K562 (cell line): ENCODE results near the gene MBOAT2. TPM values are rescaled to one million over a fixed set of nuclear protein-coding genes. Genes with fewer than 3 reads are reported as not detected.

Source experiments
- CEBPG ChIP-seq, 3 experiments: fragments of 200-800 bp in 1 of 3; sonication (Bioruptor generic) in 1 of 3; sonication (generic) in 1 of 3; formaldehyde crosslinking in 1 of 3; IDR thresholded peaks in 2 of 3; conservative IDR thresholded peaks in 1 of 3; 2 replicates each; pipeline versions ENCODE4 v1.6.1 to v1.8.0; 2016 to 2022; ENCODE audit warnings: missing compliant biosample characterization in 2 of 3, missing genetic modification characterization in 2 of 3, mild to moderate bottlenecking in 1 of 3, missing genetic modification reagents in 1 of 3
- DMBX1 ChIP-seq: fragments of 250-450 bp; sonication (Bioruptor Pico); IDR thresholded peaks from 2 replicates; pipeline ENCODE4 v1.8.0; 2022; ENCODE audit warnings: inconsistent platforms, mild to moderate bottlenecking, moderate library complexity, borderline replicate concordance
- HEY1 ChIP-seq: fragments of 250-450 bp; sonication (Bioruptor Pico); IDR thresholded peaks from 2 replicates; pipeline ENCODE4 v1.5.0; 2020; ENCODE audit warnings: mild to moderate bottlenecking, moderate library complexity, borderline replicate concordance
- MYNN ChIP-seq, 2 experiments: sonication (generic); formaldehyde crosslinking in 1 of 2; IDR thresholded peaks; 2 replicates each; pipeline versions ENCODE4 v1.5.0 to v1.6.1; 2016 to 2020; ENCODE audit warnings: antibody characterized with exemption in 1 of 2, missing genetic modification reagents in 1 of 2
- RFX7 ChIP-seq: fragments of 250-450 bp; sonication (Bioruptor Pico); IDR thresholded peaks from 2 replicates; pipeline ENCODE4 v1.5.1; 2021; ENCODE audit warnings: mild to moderate bottlenecking
- TRIM24 ChIP-seq, 2 experiments: fragments of 450-650 bp; IDR thresholded peaks; 2 replicates each; pipeline ENCODE4 v1.6.1; 2016
- ZNF311 ChIP-seq: fragments of 250-450 bp; sonication (Bioruptor Pico); IDR thresholded peaks from 2 replicates; pipeline ENCODE4 v1.4.0; 2020; ENCODE audit warnings: mild to moderate bottlenecking, moderate library complexity
- polyA plus RNA-seq, 8 experiments: library from polyadenylated mRNA; depleted of rRNA in 4 of 8; stranded (reverse) in 5 of 8; unstranded in 3 of 8; fragments of >200 nt; fragmentation: Nextera tagmentation in 2 of 8; fragmentation: Illumina TruSeq in 1 of 8; extraction: Ambion mirVana in 2 of 8; extraction: Trizol in 1 of 8; gene quantifications; 2 replicates each; pipeline versions ENCODE4 v1.2.1 to v1.2.3, GENCODE V29; 2011 to 2014; ENCODE audit warnings: inconsistent platforms in 1 of 8, missing spikeins in 1 of 8
- total RNA-seq, 7 experiments: library from RNA; depleted of rRNA in 6 of 7; stranded (reverse); fragments of >200 nt in 6 of 7; fragmentation: Illumina TruSeq in 2 of 7; extraction: Trizol in 2 of 7; gene quantifications; 2 replicates each; pipeline versions ENCODE4 v1.2.1 to v1.2.3, GENCODE V29; 2011 to 2021; ENCODE audit warnings: low replicate concordance in 1 of 7
- TF ChIP-seq, protein P1 (sequence below), 2 experiments: fragments of 450-650 bp in 1 of 2; sonication (generic) in 1 of 2; formaldehyde crosslinking; conservative IDR thresholded peaks; 2 replicates each; pipeline versions ENCODE4 v1.4.0 to v1.8.1; 2020 to 2022; ENCODE audit warnings: mild to moderate bottlenecking in 1 of 2, missing genetic modification reagents in 1 of 2
- TF ChIP-seq, protein P2 (sequence below): sonication (generic); formaldehyde crosslinking; IDR thresholded peaks from 2 replicates; pipeline ENCODE4 v1.8.0; 2022; ENCODE audit warnings: mild to moderate bottlenecking, missing genetic modification reagents

The MBOAT2 gene
- total and polyA plus RNA-seq, 9 of the 15 experiments (the other 6 are each of a cell fraction or from before 2014, with no cell fraction given) = 8.4 to 122 (median 27.6) TPM

DNA sequence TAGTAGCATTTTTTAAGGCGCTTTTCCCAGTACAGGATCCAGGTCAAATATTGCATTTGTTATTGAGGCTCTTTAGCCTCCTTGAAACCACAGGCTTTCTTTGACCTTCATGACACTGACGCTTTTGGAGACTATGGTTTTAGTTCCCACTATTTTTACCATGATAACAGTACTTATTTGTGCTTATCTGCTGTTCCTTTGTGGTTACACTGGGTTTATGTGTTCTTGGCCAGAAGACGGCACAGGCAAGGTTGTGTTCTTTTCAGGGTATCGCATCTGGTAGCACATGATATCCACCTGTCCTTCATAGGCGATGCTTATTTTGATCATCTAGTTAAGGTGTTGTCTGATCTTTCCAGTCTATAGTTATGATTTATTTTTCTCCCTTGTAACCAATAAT is 16.8 kb upstream of the MBOAT2 start (continued):
- TF ChIP-seq, protein P1, sequence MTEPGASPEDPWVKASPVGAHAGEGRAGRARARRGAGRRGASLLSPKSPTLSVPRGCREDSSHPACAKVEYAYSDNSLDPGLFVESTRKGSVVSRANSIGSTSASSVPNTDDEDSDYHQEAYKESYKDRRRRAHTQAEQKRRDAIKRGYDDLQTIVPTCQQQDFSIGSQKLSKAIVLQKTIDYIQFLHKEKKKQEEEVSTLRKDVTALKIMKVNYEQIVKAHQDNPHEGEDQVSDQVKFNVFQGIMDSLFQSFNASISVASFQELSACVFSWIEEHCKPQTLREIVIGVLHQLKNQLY (CRISPR knock-in tag; conservative IDR thresholded peaks at IDR 0.05) = no peak
- no peak for TF ChIP-seq DMBX1
- no peak for TF ChIP-seq CEBPG (CRISPR knock-in tag; IDR thresholded peaks at IDR 0.05)
- no peak for TF ChIP-seq CEBPG (tag; conservative IDR thresholded peaks at IDR 0.05 in 1 of 2, IDR thresholded peaks at IDR 0.05 in 1 of 2)
- no peak for TF ChIP-seq HEY1 (CRISPR knock-in tag)
- no peak for TF ChIP-seq ZNF311
- no peak for TF ChIP-seq TRIM24 (IDR thresholded peaks at IDR 0.05)
- TF ChIP-seq, protein P2, sequence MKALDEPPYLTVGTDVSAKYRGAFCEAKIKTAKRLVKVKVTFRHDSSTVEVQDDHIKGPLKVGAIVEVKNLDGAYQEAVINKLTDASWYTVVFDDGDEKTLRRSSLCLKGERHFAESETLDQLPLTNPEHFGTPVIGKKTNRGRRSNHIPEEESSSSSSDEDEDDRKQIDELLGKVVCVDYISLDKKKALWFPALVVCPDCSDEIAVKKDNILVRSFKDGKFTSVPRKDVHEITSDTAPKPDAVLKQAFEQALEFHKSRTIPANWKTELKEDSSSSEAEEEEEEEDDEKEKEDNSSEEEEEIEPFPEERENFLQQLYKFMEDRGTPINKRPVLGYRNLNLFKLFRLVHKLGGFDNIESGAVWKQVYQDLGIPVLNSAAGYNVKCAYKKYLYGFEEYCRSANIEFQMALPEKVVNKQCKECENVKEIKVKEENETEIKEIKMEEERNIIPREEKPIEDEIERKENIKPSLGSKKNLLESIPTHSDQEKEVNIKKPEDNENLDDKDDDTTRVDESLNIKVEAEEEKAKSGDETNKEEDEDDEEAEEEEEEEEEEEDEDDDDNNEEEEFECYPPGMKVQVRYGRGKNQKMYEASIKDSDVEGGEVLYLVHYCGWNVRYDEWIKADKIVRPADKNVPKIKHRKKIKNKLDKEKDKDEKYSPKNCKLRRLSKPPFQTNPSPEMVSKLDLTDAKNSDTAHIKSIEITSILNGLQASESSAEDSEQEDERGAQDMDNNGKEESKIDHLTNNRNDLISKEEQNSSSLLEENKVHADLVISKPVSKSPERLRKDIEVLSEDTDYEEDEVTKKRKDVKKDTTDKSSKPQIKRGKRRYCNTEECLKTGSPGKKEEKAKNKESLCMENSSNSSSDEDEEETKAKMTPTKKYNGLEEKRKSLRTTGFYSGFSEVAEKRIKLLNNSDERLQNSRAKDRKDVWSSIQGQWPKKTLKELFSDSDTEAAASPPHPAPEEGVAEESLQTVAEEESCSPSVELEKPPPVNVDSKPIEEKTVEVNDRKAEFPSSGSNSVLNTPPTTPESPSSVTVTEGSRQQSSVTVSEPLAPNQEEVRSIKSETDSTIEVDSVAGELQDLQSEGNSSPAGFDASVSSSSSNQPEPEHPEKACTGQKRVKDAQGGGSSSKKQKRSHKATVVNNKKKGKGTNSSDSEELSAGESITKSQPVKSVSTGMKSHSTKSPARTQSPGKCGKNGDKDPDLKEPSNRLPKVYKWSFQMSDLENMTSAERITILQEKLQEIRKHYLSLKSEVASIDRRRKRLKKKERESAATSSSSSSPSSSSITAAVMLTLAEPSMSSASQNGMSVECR = no peak
- no peak for TF ChIP-seq MYNN (IDR thresholded peaks at IDR 0.05)
- no peak for TF ChIP-seq MYNN (CRISPR knock-in tag; IDR thresholded peaks at IDR 0.05)
- TF ChIP-seq RFX7 (CRISPR knock-in tag) = no peak
